ENCODE data around the gene IL17RE. TPM values are rescaled to one million over a fixed set of nuclear protein-coding genes. Genes with fewer than 3 reads are reported as not detected.
"Not testable (repeated sequence)": the region's sequence is repeated elsewhere in the genome, so short reads cannot be mapped to it uniquely, and the experiment has no call there.

The IL17RE gene
- total and polyA plus RNA-seq, 3 experiments from 2014 or later: 0.47 to 1.2 (median 1.2) TPM

DNA sequence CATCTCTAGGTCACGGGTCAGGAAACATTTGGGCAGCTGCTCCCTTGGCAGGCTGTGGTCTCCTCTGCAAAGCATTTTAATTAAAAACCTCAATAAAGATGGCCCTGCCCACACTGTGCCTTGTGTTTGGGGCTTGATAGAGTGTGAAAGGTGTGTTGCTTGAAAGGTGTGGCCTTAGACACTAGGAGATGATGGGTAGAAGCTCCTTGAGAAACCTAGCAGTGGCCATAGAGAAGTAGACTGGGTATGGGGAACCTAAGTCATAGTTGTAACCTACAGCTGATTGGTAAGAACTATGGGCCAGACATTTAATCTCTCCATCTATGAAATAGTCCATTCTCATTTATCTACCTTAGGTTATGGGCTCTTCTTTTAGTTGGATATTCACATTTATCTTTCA, 8.9 kb upstream of the IL17RE start:
- Histone ChIP-seq H3K9me3 (ENCODE audit: low read length) (no peaks in the 10 kb centered on the region), H3K36me3 (ENCODE audit: insufficient read depth, low read length) (peaks cover 7% of the 10 kb centered on the region), H3K4me3 (ENCODE audit: low read length) (no peak overlapping the region), H3K27ac (ENCODE audit: low read depth, low read length) (no peak overlapping the region), H3K27me3 (ENCODE audit: insufficient read depth, low read length, poor library complexity, severe bottlenecking) (no peaks in the 10 kb centered on the region), H3K4me1 (ENCODE audit: insufficient read depth, low read length) (peaks cover 13% of the 10 kb centered on the region)
- DNase-seq: no peak
- Mint-ChIP-seq H3K27ac (peak overlapping the region in 7 of 8 donors; percentile 8 to 92 (median 67)), H3K4me3 (peak overlapping the region in 3 of 7 donors; percentile 7 to 15 (median 13)), H3K27me3 (no peaks in the 10 kb centered on the region), H3K4me1 (peaks cover 32 to 61% (median 53%) of the 10 kb centered on the region in 3 donors), H3K36me3 (peaks cover 6 to 36% (median 18%) of the 10 kb centered on the region in 3 donors), H3K9me3 (no peaks in the 10 kb centered on the region)
- ChIA-PET POLR2A (interaction anchor here (0.6 kb wide), 1 partner anchor 235 kb away, joined by 4 read pairs; no protein-coding TSS in a partner anchor), CTCF (interaction anchor here (1.1 kb wide), 1 partner anchor 45 kb away, joined by 3 read pairs; no protein-coding TSS in a partner anchor)

DNA sequence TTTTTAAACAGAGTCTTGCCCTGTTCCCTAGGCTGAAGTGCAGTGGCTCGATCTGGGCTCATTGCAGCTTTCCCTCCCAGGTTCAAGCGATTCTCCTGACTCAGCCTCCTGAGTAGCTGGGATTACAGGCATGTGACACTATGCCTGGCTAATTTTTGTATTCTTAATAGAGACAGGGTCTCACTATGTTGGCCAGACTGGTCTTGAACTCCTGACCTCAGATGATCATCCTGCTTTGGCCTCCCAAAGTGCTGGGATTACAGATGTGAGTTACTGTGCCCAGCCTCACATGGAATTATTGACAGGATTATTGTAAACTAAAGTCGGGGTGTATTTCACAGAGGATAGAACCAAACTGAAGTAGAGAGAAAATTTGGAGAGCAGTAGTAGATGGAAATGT, 6.9 kb upstream of the IL17RE start:
- H3K9me3 ChIP-seq (ENCODE audit: low read length); H3K4me3 Mint-ChIP-seq; POLR2A ChIA-PET; H3K4me1 ChIP-seq (ENCODE audit: insufficient read depth, low read length); DNase-seq; H3K4me3 ChIP-seq (ENCODE audit: low read length); H3K27ac ChIP-seq (ENCODE audit: low read depth, low read length); H3K36me3 ChIP-seq (ENCODE audit: insufficient read depth, low read length); CTCF ChIA-PET; H3K9me3 Mint-ChIP-seq; H3K27me3 ChIP-seq (ENCODE audit: insufficient read depth, low read length, poor library complexity, severe bottlenecking); H3K27me3 Mint-ChIP-seq: not testable (repeated sequence)
- H3K4me1 Mint-ChIP-seq: peaks cover 29 to 54% (median 53%) of the 10 kb centered on the region in 3 donors
- H3K36me3 Mint-ChIP-seq: peaks cover 6 to 32% (median 18%) of the 10 kb centered on the region in 3 donors
- peak overlapping the region; percentile 1 to 83 (median 32) for H3K27ac Mint-ChIP-seq

DNA sequence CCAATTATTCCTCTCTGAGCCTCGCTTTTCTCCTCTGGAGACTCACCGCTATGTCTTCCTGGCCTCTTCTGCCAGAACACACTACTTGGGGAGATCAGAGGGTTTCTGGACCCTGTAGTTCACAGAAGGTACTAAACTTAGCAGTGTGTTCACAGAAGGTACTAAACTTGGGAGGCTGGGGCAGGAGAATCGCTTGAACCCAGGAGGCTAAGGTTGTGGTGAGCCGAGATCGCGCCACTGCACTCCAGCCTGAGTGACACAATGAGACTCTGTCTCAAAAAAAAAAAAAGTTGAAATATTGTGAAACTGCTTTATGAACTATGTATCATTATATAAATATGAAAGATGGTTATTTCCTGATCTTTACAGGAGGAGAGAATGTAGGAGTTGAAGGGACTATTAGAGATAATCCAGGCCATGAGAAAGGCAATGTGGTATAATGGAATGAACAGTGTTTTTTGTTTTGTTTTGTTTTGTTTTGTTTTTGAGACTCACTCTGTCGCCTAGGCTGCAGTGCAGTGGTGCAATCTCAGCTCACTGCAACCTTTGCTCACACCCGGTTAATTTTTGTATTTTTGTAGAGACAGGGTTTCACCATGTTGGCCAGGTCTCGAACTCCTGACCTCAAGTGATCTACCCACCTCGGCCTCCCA, 5.8 kb upstream of the IL17RE start:
- H3K27me3 ChIP-seq (ENCODE audit: insufficient read depth, low read length, poor library complexity, severe bottlenecking); CTCF ChIA-PET; H3K9me3 ChIP-seq (ENCODE audit: low read length); H3K27ac ChIP-seq (ENCODE audit: low read depth, low read length); H3K9me3 Mint-ChIP-seq; H3K4me3 ChIP-seq (ENCODE audit: low read length); H3K4me1 ChIP-seq (ENCODE audit: insufficient read depth, low read length); POLR2A ChIA-PET; H3K4me3 Mint-ChIP-seq; DNase-seq; H3K27me3 Mint-ChIP-seq; H3K36me3 ChIP-seq (ENCODE audit: insufficient read depth, low read length): not testable (repeated sequence)
- peaks cover 26 to 51% (median 51%) of the 10 kb centered on the region in 3 donors for H3K4me1 Mint-ChIP-seq
- H3K27ac Mint-ChIP-seq: peak overlapping the region; percentile 1 to 85 (median 62)
- H3K36me3 Mint-ChIP-seq: peaks cover 6 to 28% (median 18%) of the 10 kb centered on the region in 3 donors

DNA sequence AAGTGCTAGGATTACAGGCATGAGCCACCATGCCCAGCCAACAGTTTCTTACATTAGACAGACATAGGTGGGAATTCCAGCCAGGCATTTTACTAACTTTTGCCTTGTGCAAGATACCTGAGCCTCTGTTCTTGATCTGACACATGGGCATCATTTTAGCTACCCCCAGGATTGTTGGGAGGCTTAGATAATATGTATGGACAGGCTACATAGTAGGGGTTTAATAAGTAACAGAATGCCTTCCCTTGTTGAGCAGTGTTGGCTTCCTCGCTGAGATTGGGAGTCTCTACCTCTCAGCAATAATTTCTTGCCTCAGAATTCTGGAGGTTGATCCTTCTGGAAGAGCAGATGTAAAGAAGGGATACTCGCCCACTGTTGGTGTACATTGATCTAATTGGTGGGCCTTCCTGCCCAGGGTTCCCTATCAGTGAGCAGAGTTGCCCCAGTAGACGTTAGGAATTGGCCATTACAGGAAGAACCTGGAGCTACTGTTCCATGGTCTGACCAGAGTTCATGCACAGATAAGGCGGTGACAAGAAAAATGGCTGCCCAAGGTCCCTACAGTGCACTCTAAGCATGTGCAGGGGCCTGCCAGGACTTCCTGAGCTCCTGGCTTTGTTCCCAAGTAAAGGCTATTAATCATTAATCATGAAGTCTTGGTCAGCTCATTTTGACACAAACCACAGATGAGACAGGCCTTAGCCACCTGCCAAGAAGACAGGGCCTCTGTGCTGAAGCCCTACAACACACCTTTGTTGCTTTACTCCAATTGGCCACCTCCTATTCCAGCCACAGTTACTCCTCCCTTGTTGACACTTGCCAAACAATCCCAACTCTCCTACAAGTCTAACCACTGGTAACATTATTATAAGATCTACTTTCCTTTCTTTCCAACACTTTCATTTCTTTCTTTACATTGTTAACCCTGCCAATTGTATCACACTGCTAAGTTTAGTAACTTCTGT, 5.0 kb upstream of the IL17RE start:
- Histone ChIP-seq H3K4me1 (ENCODE audit: insufficient read depth, low read length) (peaks cover 12% of the 10 kb centered on the region), H3K27ac (ENCODE audit: low read depth, low read length) (no peak overlapping the region), H3K27me3 (ENCODE audit: insufficient read depth, low read length, poor library complexity, severe bottlenecking) (no peaks in the 10 kb centered on the region), H3K4me3 (ENCODE audit: low read length) (no peak overlapping the region), H3K9me3 (ENCODE audit: low read length) (no peaks in the 10 kb centered on the region), H3K36me3 (ENCODE audit: insufficient read depth, low read length) (peaks cover 7% of the 10 kb centered on the region)
- POLR2A ChIA-PET: no interaction called here
- H3K36me3 Mint-ChIP-seq: peaks cover 3 to 22% (median 14%) of the 10 kb centered on the region in 3 donors
- peak overlapping the region in 1 of 7 donors; percentile 29 for H3K4me3 Mint-ChIP-seq
- peak overlapping the region; percentile 8 to 86 (median 78) for H3K27ac Mint-ChIP-seq
- no peaks in the 10 kb centered on the region for H3K27me3 Mint-ChIP-seq
- CTCF ChIA-PET: no interaction called here
- no peaks in the 10 kb centered on the region for H3K9me3 Mint-ChIP-seq
- DNase-seq: no peak
- H3K4me1 Mint-ChIP-seq: peaks cover 26 to 53% (median 53%) of the 10 kb centered on the region in 3 donors

DNA sequence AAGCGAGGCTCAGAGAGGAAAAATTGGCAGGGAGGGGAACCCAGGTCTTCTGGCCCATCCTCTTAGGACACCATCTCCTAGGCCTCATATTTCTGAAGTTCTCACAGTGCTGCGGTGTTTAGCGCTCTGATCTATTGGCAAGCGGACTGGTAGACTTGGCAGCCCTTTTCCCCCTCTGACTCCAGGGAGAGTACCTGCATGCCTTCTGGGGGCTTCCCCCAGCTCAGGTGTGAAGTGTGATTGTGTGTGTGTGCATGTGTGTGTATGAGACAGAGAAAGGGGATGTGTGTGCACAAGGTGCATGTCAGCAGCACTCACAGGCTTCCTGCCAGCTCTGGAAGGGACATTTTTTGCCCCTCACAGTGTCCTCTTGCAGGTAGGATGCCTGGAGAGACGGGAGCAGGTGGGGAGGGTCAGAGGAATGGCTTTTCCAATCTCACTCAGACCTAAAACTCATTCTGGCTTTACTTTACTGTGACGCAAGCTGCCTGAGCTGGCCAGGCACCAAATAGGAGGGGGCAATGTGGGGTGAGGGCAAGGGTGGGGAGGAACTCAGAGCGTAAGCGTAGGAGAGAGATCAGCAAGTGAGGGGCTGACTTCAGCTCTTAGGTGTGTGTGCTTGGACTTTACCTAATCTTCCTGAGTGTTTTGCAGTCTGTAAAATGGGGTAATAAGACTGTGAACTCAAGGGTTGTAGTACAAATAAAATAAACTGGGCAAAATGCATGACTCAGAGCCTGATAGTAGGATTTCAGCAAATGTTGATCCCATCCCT, 4.0 kb upstream of the IL17RE start:
- H3K9me3 ChIP-seq (ENCODE audit: low read length): no peaks in the 10 kb centered on the region
- Mint-ChIP-seq H3K4me3 (peak overlapping the region in 1 of 7 donors; percentile 29), H3K36me3 (peaks cover 3 to 13% (median 7%) of the 10 kb centered on the region in 3 donors), H3K9me3 (no peaks in the 10 kb centered on the region), H3K27me3 (no peaks in the 10 kb centered on the region), H3K27ac (peak overlapping the region; percentile 40 to 86 (median 80)), H3K4me1 (peaks cover 28 to 54% (median 52%) of the 10 kb centered on the region in 3 donors)
- H3K27me3 ChIP-seq (ENCODE audit: insufficient read depth, low read length, poor library complexity, severe bottlenecking): no peaks in the 10 kb centered on the region
- CTCF ChIA-PET: no interaction called here
- H3K4me3 ChIP-seq (ENCODE audit: low read length): no peak overlapping the region
- no peak for DNase-seq
- no peaks in the 10 kb centered on the region for H3K36me3 ChIP-seq (ENCODE audit: insufficient read depth, low read length)
- peaks cover 19% of the 10 kb centered on the region for H3K4me1 ChIP-seq (ENCODE audit: insufficient read depth, low read length)
- no peak overlapping the region for H3K27ac ChIP-seq (ENCODE audit: low read depth, low read length)
- POLR2A ChIA-PET: no interaction called here

DNA sequence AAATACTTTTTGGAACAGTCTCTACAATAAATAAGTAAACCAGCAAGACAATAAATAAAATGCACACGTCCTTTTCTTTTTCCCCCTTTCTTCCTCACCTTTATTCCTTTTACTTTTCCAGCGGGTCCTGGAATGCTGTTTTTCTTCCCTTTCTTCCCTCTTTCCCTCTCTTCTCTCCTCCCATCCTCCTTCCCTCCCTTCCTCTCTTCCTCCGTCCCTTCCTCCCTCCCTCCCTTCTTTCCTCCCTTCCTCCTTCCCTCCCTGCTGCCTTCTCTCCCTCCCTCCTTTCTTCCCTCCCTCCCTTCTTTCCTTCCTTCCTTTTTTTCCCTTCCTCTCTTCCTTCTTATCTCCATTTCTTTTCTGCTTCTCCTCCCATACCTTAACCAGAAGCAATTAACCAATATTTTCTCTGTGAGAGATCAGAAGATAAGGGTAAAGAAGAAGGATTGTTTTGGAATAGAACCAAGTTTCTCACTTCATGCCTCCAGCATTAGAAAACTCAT, 3.3 kb upstream of the IL17RE start:
- H3K4me1 Mint-ChIP-seq: peaks cover 24 to 50% (median 48%) of the 10 kb centered on the region in 3 donors
- Histone ChIP-seq H3K4me1 (ENCODE audit: insufficient read depth, low read length) (peaks cover 19% of the 10 kb centered on the region), H3K36me3 (ENCODE audit: insufficient read depth, low read length) (no peaks in the 10 kb centered on the region), H3K4me3 (ENCODE audit: low read length) (no peak overlapping the region), H3K27ac (ENCODE audit: low read depth, low read length) (no peak overlapping the region), H3K9me3 (ENCODE audit: low read length) (no peaks in the 10 kb centered on the region), H3K27me3 (ENCODE audit: insufficient read depth, low read length, poor library complexity, severe bottlenecking) (no peaks in the 10 kb centered on the region)
- H3K27me3 Mint-ChIP-seq: no peaks in the 10 kb centered on the region
- ChIA-PET POLR2A (interaction anchor here (0.7 kb wide), 1 partner anchor 169 kb away, joined by 4 read pairs; no protein-coding TSS in a partner anchor), CTCF (no interaction called here)
- no peaks in the 10 kb centered on the region for H3K9me3 Mint-ChIP-seq
- peak overlapping the region in 2 of 8 donors; percentile 29 to 58 for H3K27ac Mint-ChIP-seq
- no peak for DNase-seq
- no peak overlapping the region for H3K4me3 Mint-ChIP-seq
- H3K36me3 Mint-ChIP-seq: peaks cover 3 to 6% (median 6%) of the 10 kb centered on the region in 3 donors

DNA sequence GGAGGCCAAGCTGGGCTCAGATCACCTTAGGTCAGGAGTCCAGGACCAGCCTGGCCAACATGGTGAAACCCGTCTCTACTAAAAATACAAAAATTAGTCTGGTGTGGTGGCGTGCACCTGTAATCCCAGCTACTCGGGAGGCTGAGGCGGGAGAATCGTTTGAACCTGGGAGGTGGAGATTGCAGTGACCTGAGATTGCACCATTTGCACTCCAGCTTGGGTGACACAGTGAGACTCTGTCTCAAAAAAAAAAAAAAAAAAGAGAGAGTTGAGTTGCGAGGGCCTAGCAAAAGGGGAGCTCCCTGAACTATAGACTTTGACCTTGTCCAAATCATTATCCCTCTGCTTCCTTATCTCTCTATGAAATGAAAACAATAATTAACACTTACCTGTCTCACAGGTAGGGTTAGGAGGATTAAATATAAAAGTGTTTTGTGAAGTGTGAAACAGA, 1.7 kb upstream of the IL17RE start:
- not testable (repeated sequence) for H3K36me3 Mint-ChIP-seq; H3K4me3 ChIP-seq (ENCODE audit: low read length); H3K9me3 ChIP-seq (ENCODE audit: low read length); H3K9me3 Mint-ChIP-seq; H3K27me3 ChIP-seq (ENCODE audit: insufficient read depth, low read length, poor library complexity, severe bottlenecking); DNase-seq; H3K36me3 ChIP-seq (ENCODE audit: insufficient read depth, low read length); H3K27me3 Mint-ChIP-seq; H3K27ac ChIP-seq (ENCODE audit: low read depth, low read length)
- CTCF ChIA-PET: interaction anchor here (1.2 to 2.1 kb wide), 2 partner anchors 10 to 32 kb away, joined by 3 to 5 read pairs; no protein-coding TSS in a partner anchor
- peaks cover 18 to 38% (median 36%) of the 10 kb centered on the region in 3 donors for H3K4me1 Mint-ChIP-seq
- peaks cover 19% of the 10 kb centered on the region for H3K4me1 ChIP-seq (ENCODE audit: insufficient read depth, low read length)
- H3K27ac Mint-ChIP-seq: peak overlapping the region in 6 of 8 donors; percentile 38 to 89 (median 81)
- H3K4me3 Mint-ChIP-seq: peak overlapping the region in 1 of 7 donors; percentile 45
- POLR2A ChIA-PET: interaction anchor here (1.5 kb wide), 1 partner anchor 10 kb away, joined by 6 read pairs; no protein-coding TSS in a partner anchor

Data from CD8-positive, alpha-beta memory T cell (primary cell).